ENCODE results near the gene VGLL1. TPM values are rescaled to one million over a fixed set of nuclear protein-coding genes. Genes with fewer than 3 reads are reported as not detected.

The VGLL1 gene
- total RNA-seq, 1 experiment from 2014 or later = not detected

DNA sequence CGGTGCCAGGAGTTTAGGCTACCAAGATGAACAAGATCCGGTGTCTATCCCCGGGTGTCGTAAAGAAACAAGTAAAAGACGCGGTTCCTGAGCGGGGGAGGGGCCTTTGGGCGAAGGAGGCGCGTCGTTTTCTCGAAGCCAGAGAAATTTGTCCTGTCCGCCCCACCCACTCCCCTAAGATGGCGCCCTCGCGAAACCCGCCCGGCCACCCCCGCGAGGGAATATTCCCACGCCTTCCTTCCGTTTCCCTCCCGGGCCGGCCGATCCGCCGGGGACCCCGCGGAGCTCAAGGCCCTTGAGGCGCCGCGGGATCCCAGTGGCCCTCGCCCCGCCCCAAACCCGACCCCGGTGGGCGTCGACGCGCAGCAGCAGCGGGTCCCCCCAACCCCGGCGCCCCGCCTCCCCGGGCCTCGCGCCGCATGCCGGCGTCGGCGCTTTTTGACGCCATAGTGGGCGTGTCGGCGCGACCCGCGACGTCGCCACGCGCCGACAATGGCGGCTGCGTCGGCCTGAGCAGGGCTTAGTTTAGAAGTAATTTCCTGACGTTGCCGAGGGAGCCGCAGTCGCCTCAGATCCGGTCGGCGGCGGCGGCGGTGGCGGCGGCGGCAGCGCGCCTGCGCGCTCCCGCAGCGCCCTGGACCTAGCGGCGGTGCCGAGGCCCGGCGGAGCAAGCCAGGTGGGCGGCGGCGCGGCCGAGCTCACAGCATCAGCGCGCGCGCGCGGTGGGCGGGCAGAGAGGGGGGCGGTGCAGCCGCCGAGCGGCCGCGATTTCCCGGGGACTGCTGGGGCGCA, 35.1 kb upstream of the VGLL1 start:
- no peaks in the 10 kb centered on the region for H3K9me2 ChIP-seq (replicated peaks; ENCODE audit: insufficient read depth, low read length)
- H3K9me3 ChIP-seq (ENCODE audit: low read length) = no peaks in the 10 kb centered on the region
- peaks cover 21% of the 10 kb centered on the region for H3K4me1 ChIP-seq (ENCODE audit: low read length)
- H2AFZ ChIP-seq (ENCODE audit: low read length) = 0 out of 2 replicates have a peak overlapping the region, but pooled peaks have one; percentile 28
- 0 out of 2 replicates have a peak, but pooled peaks cover 2% of the 10 kb centered on the region for H3K27me3 ChIP-seq (ENCODE audit: low read length)
- peak; percentile 94 for DNase-seq
- peaks cover 16% of the 10 kb centered on the region; the same call in 1 of the 2 replicates for H3K36me3 ChIP-seq (ENCODE audit: insufficient read depth, low read length)
- peak overlapping the region; percentile 87 for H3K9ac ChIP-seq (ENCODE audit: low read length)
- H4K20me1 ChIP-seq (ENCODE audit: insufficient read depth, low read depth, low read length) = no peaks in the 10 kb centered on the region
- peak overlapping the region; percentile 70 for H3K4me2 ChIP-seq (ENCODE audit: low read depth, low read length, poor library complexity, severe bottlenecking)
- peak overlapping the region; percentile 77 for H3K4me3 ChIP-seq (ENCODE audit: low read length)
- H3K27ac ChIP-seq (ENCODE audit: low read length) = peak overlapping the region; percentile 71
- peaks cover 26% of the 10 kb centered on the region for H3K79me2 ChIP-seq (ENCODE audit: low read length)

DNA sequence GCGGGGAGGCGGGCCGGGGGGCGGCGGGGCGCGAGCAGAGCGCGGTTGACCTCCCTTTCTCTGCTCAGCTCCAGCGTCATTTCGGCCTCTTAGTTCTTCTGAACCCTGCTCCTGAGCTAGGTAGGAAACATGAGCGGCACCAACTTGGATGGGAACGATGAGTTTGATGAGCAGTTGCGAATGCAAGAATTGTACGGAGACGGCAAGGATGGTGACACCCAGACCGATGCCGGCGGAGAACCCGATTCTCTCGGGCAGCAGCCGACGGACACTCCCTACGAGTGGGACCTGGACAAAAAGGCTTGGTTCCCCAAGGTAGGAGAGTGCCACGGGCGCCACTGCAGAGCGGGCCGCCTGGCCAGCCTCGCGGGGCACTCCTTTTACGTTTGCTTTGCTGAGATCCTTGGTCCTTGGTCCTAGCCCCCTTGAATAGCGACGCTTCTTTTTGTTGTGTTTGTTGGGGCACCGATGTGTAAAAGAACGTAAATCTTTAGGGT, 34.4 kb upstream of the VGLL1 start, which contains the start of gene HTATSF1:
TSS of gene HTATSF1 (plus strand) at position 37 of the 497 bp plus-strand sequence. CDS start at position 130, 93 bp downstream.
- no peaks in the 10 kb centered on the region for H4K20me1 ChIP-seq (ENCODE audit: insufficient read depth, low read depth, low read length)
- peak; percentile 57 for DNase-seq
- no peaks in the 10 kb centered on the region for H3K9me3 ChIP-seq (ENCODE audit: low read length)
- peaks cover 16% of the 10 kb centered on the region; the same call in 1 of the 2 replicates for H3K36me3 ChIP-seq (ENCODE audit: insufficient read depth, low read length)
- H2AFZ ChIP-seq (ENCODE audit: low read length) = 0 out of 2 replicates have a peak within 1 kb of the TSS, but pooled peaks have one; percentile 64
- no peaks in the 10 kb centered on the region for H3K27me3 ChIP-seq (ENCODE audit: low read length)
- peaks cover 21% of the 10 kb centered on the region for H3K4me1 ChIP-seq (ENCODE audit: low read length)
- H3K27ac ChIP-seq (ENCODE audit: low read length) = peak within 1 kb of the TSS; percentile 71
- H3K79me2 ChIP-seq (ENCODE audit: low read length) = peaks cover 26% of the 10 kb centered on the region
- H3K9me2 ChIP-seq (replicated peaks; ENCODE audit: insufficient read depth, low read length) = no peaks in the 10 kb centered on the region
- peak within 1 kb of the TSS; percentile 77 for H3K4me3 ChIP-seq (ENCODE audit: low read length)
- H3K9ac ChIP-seq (ENCODE audit: low read length) = peak within 1 kb of the TSS; percentile 87
- peak within 1 kb of the TSS; percentile 70 for H3K4me2 ChIP-seq (ENCODE audit: low read depth, low read length, poor library complexity, severe bottlenecking)

DNA sequence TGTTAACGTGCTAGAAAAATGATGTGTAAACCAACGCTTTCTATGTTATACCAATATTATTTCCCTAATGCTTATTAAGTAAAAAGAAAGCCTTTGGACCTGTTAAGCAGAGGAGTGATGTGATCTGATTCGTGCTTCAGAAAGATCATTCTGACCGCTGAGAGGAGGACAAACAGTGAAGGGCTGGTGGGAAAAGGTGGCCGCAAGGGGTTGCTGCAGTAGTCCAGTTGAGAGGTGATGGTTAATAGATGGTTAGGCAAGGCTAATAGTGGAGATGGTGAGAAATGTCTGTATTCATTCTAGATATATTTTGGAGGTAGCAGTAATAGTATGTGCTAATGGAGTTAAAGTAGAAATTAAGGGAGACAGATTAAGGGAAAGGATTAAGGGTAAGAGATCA, 12.9 kb upstream of the VGLL1 start:
- Histone ChIP-seq H3K27ac (ENCODE audit: low read length) (no peak overlapping the region), H3K4me3 (ENCODE audit: low read length) (no peak overlapping the region), H4K20me1 (ENCODE audit: insufficient read depth, low read depth, low read length) (no peaks in the 10 kb centered on the region), H3K4me1 (ENCODE audit: low read length) (no peaks in the 10 kb centered on the region), H3K36me3 (ENCODE audit: insufficient read depth, low read length) (no peaks in the 10 kb centered on the region), H3K79me2 (ENCODE audit: low read length) (no peaks in the 10 kb centered on the region), H3K4me2 (ENCODE audit: low read depth, low read length, poor library complexity, severe bottlenecking) (no peak overlapping the region), H3K9me3 (ENCODE audit: low read length) (no peaks in the 10 kb centered on the region), H3K9me2 (replicated peaks; ENCODE audit: insufficient read depth, low read length) (no peaks in the 10 kb centered on the region), H2AFZ (ENCODE audit: low read length) (no peak overlapping the region), H3K27me3 (ENCODE audit: low read length) (no peaks in the 10 kb centered on the region), H3K9ac (ENCODE audit: low read length) (no peak overlapping the region)
- no peak for DNase-seq

DNA sequence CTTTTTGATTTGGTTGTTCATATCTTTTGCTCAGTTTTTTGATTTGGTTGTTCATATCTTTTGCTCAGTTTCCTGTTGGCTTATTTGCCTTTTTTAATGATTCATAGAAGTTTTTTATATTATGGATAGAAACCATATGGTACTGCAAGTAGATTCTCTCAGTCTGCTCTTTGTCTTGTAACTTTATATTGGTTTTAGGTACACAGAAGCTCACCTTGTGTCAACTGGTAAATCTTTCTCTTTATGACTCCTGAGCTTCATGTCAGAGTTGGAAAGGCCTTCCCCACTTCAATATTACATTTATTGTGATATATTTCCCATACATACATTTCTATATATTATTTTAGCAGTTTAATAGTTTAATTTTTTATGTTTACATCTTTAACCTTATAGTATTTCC, 8.2 kb upstream of the VGLL1 start:
- no peak overlapping the region for H2AFZ ChIP-seq (ENCODE audit: low read length)
- no peaks in the 10 kb centered on the region for H3K79me2 ChIP-seq (ENCODE audit: low read length)
- no peaks in the 10 kb centered on the region for H3K4me1 ChIP-seq (ENCODE audit: low read length)
- H3K4me2 ChIP-seq (ENCODE audit: low read depth, low read length, poor library complexity, severe bottlenecking) = no peak overlapping the region
- H4K20me1 ChIP-seq (ENCODE audit: insufficient read depth, low read depth, low read length) = no peaks in the 10 kb centered on the region
- no peaks in the 10 kb centered on the region for H3K9me3 ChIP-seq (ENCODE audit: low read length)
- H3K4me3 ChIP-seq (ENCODE audit: low read length) = no peak overlapping the region
- H3K36me3 ChIP-seq (ENCODE audit: insufficient read depth, low read length) = no peaks in the 10 kb centered on the region
- H3K27me3 ChIP-seq (ENCODE audit: low read length) = no peaks in the 10 kb centered on the region
- no peak overlapping the region for H3K9ac ChIP-seq (ENCODE audit: low read length)
- DNase-seq = no peak
- H3K9me2 ChIP-seq (replicated peaks; ENCODE audit: insufficient read depth, low read length) = no peaks in the 10 kb centered on the region
- H3K27ac ChIP-seq (ENCODE audit: low read length) = no peak overlapping the region

DNA sequence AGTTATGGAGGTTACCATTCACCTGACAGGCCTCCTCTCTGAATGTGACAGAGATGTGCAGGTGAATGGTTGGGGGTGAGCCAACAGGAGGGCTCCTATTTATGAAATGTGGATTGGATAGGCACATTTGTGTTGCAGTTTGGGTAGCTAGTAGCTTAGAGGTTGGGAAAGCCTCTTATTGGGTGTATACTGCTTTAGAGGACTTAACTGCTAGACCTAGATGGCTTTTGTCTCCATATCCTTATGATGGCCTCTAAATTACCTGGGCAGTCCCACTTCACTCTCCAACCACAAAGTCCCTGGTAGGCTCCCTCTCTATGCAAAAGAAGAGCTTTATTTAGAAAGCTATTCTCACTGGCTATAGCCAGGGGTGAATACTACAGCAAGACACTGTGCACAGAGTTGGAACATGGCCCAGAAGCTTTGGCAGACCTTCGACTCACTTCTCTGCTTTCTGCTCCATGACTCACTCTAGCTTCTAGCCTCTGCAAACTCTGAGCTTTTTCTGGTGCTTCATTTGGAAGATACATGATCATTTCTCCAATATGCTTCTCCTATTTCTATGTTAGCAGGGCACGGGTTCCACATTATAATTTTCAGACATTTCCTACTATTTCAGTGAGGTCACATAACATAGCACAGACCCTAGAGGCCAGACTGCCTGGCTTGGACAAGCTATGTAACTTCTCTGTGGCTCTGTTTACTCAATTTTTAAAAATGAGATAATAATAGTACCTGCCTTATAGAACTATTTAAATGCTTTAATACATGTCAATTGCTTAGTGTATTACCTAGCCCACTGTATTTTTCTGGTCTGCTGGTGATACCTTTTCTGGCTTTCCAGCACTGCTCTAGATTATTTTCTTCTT, 6.0 kb upstream of the VGLL1 start:
- no peaks in the 10 kb centered on the region for H3K36me3 ChIP-seq (ENCODE audit: insufficient read depth, low read length)
- no peaks in the 10 kb centered on the region for H3K9me2 ChIP-seq (replicated peaks; ENCODE audit: insufficient read depth, low read length)
- no peaks in the 10 kb centered on the region for H3K27me3 ChIP-seq (ENCODE audit: low read length)
- no peak overlapping the region for H3K4me2 ChIP-seq (ENCODE audit: low read depth, low read length, poor library complexity, severe bottlenecking)
- no peaks in the 10 kb centered on the region for H3K79me2 ChIP-seq (ENCODE audit: low read length)
- no peak for DNase-seq
- no peak overlapping the region for H2AFZ ChIP-seq (ENCODE audit: low read length)
- no peaks in the 10 kb centered on the region for H3K9me3 ChIP-seq (ENCODE audit: low read length)
- H3K27ac ChIP-seq (ENCODE audit: low read length) = no peak overlapping the region
- no peak overlapping the region for H3K4me3 ChIP-seq (ENCODE audit: low read length)
- H3K4me1 ChIP-seq (ENCODE audit: low read length) = no peaks in the 10 kb centered on the region
- H4K20me1 ChIP-seq (ENCODE audit: insufficient read depth, low read depth, low read length) = no peaks in the 10 kb centered on the region
- no peak overlapping the region for H3K9ac ChIP-seq (ENCODE audit: low read length)

DNA sequence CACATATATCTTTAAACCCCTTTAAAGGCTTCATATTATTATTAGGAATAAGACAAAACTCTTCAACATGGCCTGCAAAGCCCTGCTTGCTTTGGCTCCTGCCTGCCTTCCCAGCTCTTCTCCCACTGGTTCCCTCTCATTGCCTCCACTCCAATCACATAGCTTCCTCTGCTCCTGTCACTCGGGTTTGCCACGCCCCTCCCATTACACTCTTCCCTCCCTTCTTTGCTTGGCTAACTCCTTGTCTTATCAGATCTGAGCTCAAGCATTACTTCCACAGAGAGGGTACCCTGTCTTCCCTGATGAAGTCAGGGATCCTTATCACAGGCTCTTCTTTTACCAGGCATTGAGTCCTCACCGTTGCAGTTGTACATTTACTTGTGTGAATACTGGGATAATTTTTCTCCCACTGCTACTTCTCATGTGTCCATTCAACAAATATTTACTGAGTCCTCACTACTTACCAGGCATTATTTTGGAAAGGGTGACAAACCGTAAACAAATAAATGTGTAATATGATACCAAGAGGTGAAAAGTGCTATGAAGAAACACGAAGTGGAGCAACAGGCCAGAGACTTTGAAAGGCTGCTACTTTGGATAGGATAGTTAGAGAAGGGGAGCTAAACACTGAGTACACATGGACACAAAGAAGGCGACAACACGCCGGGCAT, 3.2 kb upstream of the VGLL1 start:
- H3K27me3 ChIP-seq (ENCODE audit: low read length) = no peaks in the 10 kb centered on the region
- H3K9ac ChIP-seq (ENCODE audit: low read length) = no peak overlapping the region
- no peak for DNase-seq
- H2AFZ ChIP-seq (ENCODE audit: low read length) = no peak overlapping the region
- H3K4me3 ChIP-seq (ENCODE audit: low read length) = no peak overlapping the region
- no peaks in the 10 kb centered on the region for H3K79me2 ChIP-seq (ENCODE audit: low read length)
- H3K4me1 ChIP-seq (ENCODE audit: low read length) = no peaks in the 10 kb centered on the region
- H3K9me2 ChIP-seq (replicated peaks; ENCODE audit: insufficient read depth, low read length) = no peaks in the 10 kb centered on the region
- no peaks in the 10 kb centered on the region for H3K36me3 ChIP-seq (ENCODE audit: insufficient read depth, low read length)
- H3K27ac ChIP-seq (ENCODE audit: low read length) = no peak overlapping the region
- no peaks in the 10 kb centered on the region for H3K9me3 ChIP-seq (ENCODE audit: low read length)
- no peak overlapping the region for H3K4me2 ChIP-seq (ENCODE audit: low read depth, low read length, poor library complexity, severe bottlenecking)
- H4K20me1 ChIP-seq (ENCODE audit: insufficient read depth, low read depth, low read length) = no peaks in the 10 kb centered on the region

DNA sequence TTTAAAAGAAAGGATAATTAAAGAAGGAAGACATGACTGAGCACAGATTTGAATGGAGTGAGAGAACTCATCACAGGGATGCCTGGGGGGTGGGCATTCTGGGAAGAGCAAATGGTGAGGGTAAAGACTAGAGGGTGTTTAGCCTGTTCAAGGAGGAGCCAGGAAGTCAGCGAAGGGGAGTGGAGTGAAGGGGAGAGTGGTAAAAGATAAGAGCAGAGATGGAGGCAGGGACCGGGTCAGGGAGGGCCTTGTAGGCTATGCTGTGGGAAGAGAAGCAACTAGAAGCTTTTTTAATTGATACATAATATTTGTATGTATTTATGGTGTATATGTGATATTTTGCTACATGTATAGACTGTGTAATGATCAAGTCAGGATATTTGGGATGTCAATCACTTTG, 2.2 kb upstream of the VGLL1 start:
- Histone ChIP-seq H3K4me1 (ENCODE audit: low read length) (no peaks in the 10 kb centered on the region), H3K4me2 (ENCODE audit: low read depth, low read length, poor library complexity, severe bottlenecking) (no peak overlapping the region), H3K36me3 (ENCODE audit: insufficient read depth, low read length) (no peaks in the 10 kb centered on the region), H4K20me1 (ENCODE audit: insufficient read depth, low read depth, low read length) (no peaks in the 10 kb centered on the region), H3K9me2 (replicated peaks; ENCODE audit: insufficient read depth, low read length) (no peaks in the 10 kb centered on the region), H2AFZ (ENCODE audit: low read length) (no peak overlapping the region), H3K27me3 (ENCODE audit: low read length) (no peaks in the 10 kb centered on the region), H3K79me2 (ENCODE audit: low read length) (no peaks in the 10 kb centered on the region), H3K9me3 (ENCODE audit: low read length) (no peaks in the 10 kb centered on the region), H3K27ac (ENCODE audit: low read length) (no peak overlapping the region), H3K9ac (ENCODE audit: low read length) (no peak overlapping the region), H3K4me3 (ENCODE audit: low read length) (no peak overlapping the region)
- no peak for DNase-seq
